Coronary artery (tissue), 2 donors: ENCODE measurements around the gene P2RY4.
"Not testable (repeated sequence)": the region's sequence is repeated elsewhere in the genome, so short reads cannot be mapped to it uniquely, and the experiment has no call there.

Source experiments
- DNase-seq: peaks from one replicate; pipeline ENCODE4 v3.0.0-alpha.2; 2017; ENCODE audit warnings: low spot score
- H3K27ac ChIP-seq, 2 donors: fragments of 200-600 bp; sonication (generic); one replicate each; pipeline ENCODE4 v1.5.1; 2016 to 2019
- H3K4me3 ChIP-seq: fragments of 200-600 bp; sonication (generic); 2 replicates; pipeline ENCODE4 v1.5.1; 2016; ENCODE audit warnings: mild to moderate bottlenecking, moderate library complexity
- CTCF ChIP-seq: fragments of 200-600 bp; sonication (generic); IDR thresholded peaks from one replicate; pipeline ENCODE4 v1.5.1; 2019; ENCODE audit warnings: antibody characterized with exemption

Gene P2RY4

GRCh38 chrX:70244881-70245280 is 15.1 kb downstream of the P2RY4 start:
- Histone ChIP-seq H3K27ac (no peak overlapping the region), H3K4me3 (no peak overlapping the region)
- DNase-seq, result no peak
- no peak for TF ChIP-seq CTCF

- not testable (repeated sequence) for H3K27ac ChIP-seq, DNase-seq, H3K4me3 ChIP-seq
Observed at GRCh38 chrX:70243601-70244000, 16.4 kb downstream of the P2RY4 start.

- DNase-seq, result no peak
- Histone ChIP-seq H3K4me3 (no peak overlapping the region), H3K27ac (no peak overlapping the region)
- TF ChIP-seq CTCF, result no peak
Observed at GRCh38 chrX:70241501-70241900, 18.5 kb downstream of the P2RY4 start.

- H3K4me3 ChIP-seq, result no peak overlapping the region
- no peak overlapping the region for H3K27ac ChIP-seq
- DNase-seq, result no peak
- no peak for TF ChIP-seq CTCF
Observed at GRCh38 chrX:70240751-70241150, 19.3 kb downstream of the P2RY4 start.

- H3K27ac ChIP-seq, result no peak within 1 kb of the TSS
- TF ChIP-seq CTCF, result no peak
Observed at GRCh38 chrX:70234355-70234754, 25.6 kb downstream of the P2RY4 start, which contains the start of gene AWAT1. Gene AWAT1, plus strand, starts transcription at chrX:70234655. Its CDS starts 41 bp downstream, at chrX:70234696.

GRCh38 chrX:70231666-70232065 is 28.3 kb downstream of the P2RY4 start:
- H3K27ac ChIP-seq, result no peak overlapping the region
- DNase-seq, result no peak
- TF ChIP-seq CTCF, result no peak
- H3K4me3 ChIP-seq, result no peak overlapping the region

More at GRCh38 chrX:70234355-70234754, 25.6 kb downstream of the P2RY4 start, which contains the start of gene AWAT1:
- no peak for DNase-seq
- no peak within 1 kb of the TSS for H3K4me3 ChIP-seq

- no peak for TF ChIP-seq CTCF
Observed at GRCh38 chrX:70226687-70227086, 33.3 kb downstream of the P2RY4 start.

GRCh38 chrX:70226048-70226447 is 34.0 kb downstream of the P2RY4 start:
- no peak overlapping the region for H3K27ac ChIP-seq
- no peak for DNase-seq
- TF ChIP-seq CTCF, result no peak
- H3K4me3 ChIP-seq, result no peak overlapping the region

More at GRCh38 chrX:70226687-70227086, 33.3 kb downstream of the P2RY4 start:
- DNase-seq, result no peak
- no peak overlapping the region for H3K27ac ChIP-seq
- no peak overlapping the region for H3K4me3 ChIP-seq
